Osteocyte (in vitro differentiated cells): ENCODE measurements around the gene YPEL3. TPM values are rescaled to one million over a fixed set of nuclear protein-coding genes. Genes with fewer than 3 reads are reported as not detected.

Experiments used
- DNase-seq: peaks from one replicate; pipeline ENCODE4 v3.0.0; 2021; ENCODE audit warnings: mixed read lengths; ENCODE audit not compliant: unreplicated experiment; ENCODE audit errors: extremely low spot score
- H3K27ac Mint-ChIP-seq: one replicate; pipeline ENCODE4 v1.8.0; 2021; ENCODE audit warnings: mild to moderate bottlenecking, mixed read lengths; ENCODE audit not compliant: unreplicated experiment
- H3K27me3 Mint-ChIP-seq: one replicate; pipeline ENCODE4 v1.8.0; 2021; ENCODE audit warnings: mixed read lengths; ENCODE audit not compliant: unreplicated experiment
- H3K36me3 Mint-ChIP-seq: one replicate; pipeline ENCODE4 v1.8.0; 2021; ENCODE audit warnings: mixed read lengths; ENCODE audit not compliant: unreplicated experiment
- H3K4me1 Mint-ChIP-seq: one replicate; pipeline ENCODE4 v1.8.0; 2021; ENCODE audit warnings: mixed read lengths; ENCODE audit not compliant: unreplicated experiment
- H3K4me3 Mint-ChIP-seq: one replicate; pipeline ENCODE4 v1.8.0; 2021; ENCODE audit warnings: mild to moderate bottlenecking, moderate library complexity, mixed read lengths; ENCODE audit not compliant: unreplicated experiment
- H3K9me3 Mint-ChIP-seq: one replicate; pipeline ENCODE4 v1.8.0; 2021; ENCODE audit warnings: mixed read lengths; ENCODE audit not compliant: unreplicated experiment
- total RNA-seq: library from RNA; stranded (reverse); gene quantifications from 2 replicates; pipeline ENCODE4 v1.2.1, GENCODE V29; 2021
- TF ChIP-seq, protein P1 (sequence below): fragments of 200-600 bp; sonication (generic); IDR thresholded peaks from 2 replicates; pipeline ENCODE4 v1.5.0; 2021; ENCODE audit warnings: antibody characterized with exemption, mild to moderate bottlenecking, moderate library complexity

YPEL3 gene
- total RNA-seq, 1 donor from 2014 or later, result 93.3 TPM

DNA sequence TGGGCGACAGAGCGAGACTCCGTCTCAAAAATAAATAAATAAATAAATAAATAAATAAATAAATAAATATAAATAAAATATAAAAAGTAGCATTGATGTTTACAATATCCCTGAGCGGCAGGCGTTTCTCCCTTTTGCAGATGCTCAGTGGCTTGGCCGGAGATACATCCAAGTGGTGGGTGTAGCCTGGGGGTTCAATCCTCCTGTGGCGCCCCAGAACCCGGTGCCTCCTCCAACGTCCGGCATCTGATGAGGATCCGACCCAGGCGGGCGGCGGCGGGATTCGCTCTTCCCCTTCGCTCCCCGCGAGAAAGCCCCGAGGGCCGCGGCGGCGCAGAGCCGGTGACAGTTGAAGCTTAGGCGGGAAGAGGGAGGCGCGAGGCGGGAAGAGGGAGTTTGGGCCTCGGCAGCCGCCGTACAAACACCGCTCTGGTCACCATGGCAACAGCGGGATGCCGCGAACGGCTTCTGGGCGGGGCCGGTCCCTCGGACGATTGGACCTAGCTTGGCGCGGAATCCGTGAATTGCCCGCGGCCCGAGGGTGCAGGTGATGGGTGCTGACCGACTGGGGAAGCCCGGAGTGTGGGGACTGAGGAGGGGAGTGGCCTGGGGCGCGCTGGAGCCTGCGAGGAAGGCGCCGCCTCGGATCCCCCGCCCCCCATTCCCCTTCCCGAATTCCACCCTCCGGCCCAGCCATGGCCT, 43.2 kb downstream of the YPEL3 start:
- TF ChIP-seq, protein P1, sequence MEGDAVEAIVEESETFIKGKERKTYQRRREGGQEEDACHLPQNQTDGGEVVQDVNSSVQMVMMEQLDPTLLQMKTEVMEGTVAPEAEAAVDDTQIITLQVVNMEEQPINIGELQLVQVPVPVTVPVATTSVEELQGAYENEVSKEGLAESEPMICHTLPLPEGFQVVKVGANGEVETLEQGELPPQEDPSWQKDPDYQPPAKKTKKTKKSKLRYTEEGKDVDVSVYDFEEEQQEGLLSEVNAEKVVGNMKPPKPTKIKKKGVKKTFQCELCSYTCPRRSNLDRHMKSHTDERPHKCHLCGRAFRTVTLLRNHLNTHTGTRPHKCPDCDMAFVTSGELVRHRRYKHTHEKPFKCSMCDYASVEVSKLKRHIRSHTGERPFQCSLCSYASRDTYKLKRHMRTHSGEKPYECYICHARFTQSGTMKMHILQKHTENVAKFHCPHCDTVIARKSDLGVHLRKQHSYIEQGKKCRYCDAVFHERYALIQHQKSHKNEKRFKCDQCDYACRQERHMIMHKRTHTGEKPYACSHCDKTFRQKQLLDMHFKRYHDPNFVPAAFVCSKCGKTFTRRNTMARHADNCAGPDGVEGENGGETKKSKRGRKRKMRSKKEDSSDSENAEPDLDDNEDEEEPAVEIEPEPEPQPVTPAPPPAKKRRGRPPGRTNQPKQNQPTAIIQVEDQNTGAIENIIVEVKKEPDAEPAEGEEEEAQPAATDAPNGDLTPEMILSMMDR, result no peak
- H3K27ac Mint-ChIP-seq, result peak overlapping the region; percentile 68
- no peaks in the 10 kb centered on the region for H3K36me3 Mint-ChIP-seq
- H3K9me3 Mint-ChIP-seq, result no peaks in the 10 kb centered on the region
- peaks cover 17% of the 10 kb centered on the region for H3K4me1 Mint-ChIP-seq
- peak; percentile 97 for DNase-seq
- H3K4me3 Mint-ChIP-seq, result peak overlapping the region; percentile 88
- H3K27me3 Mint-ChIP-seq, result no peaks in the 10 kb centered on the region

DNA sequence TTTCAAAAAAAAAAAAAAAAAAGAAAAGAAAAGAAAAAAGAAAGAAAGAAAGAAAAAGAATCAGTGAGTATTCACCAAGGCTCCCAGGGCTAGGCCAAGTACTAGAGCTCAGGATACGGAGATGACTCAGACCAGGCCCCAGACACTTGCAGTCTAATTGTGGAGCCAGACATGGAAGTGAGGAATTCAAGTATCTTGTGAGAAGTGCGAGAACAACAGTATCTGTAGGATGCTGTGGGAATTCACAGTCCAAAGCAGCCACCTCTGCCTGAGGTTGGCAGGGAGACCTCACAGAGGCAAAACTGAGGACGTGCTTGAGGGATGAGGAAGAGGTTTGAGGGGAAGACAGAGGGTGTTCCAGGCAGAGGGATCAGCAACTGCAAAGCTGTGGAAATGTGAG, 44.5 kb downstream of the YPEL3 start:
- DNase-seq, result no peak

DNA sequence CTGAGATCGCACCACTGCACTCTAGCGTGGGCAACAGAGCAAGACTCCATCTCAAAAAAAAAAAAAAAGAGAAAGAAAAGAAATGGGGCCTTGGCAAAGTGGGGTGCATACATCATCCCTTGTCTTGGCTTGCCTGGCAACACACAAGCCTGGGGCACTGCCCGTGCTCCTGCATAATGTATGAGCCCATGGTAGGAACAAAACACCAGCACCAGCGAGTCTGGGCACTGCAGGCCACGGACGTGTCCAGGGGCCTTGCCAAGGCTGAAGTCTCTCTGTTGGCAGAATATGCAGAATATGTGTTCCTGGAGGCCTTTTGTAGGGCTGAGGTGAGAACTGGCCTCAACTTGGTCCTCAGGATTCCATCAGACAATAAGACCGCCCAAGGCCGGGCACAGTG, 46.1 kb downstream of the YPEL3 start:
- H3K4me3 Mint-ChIP-seq, result no peak overlapping the region
- H3K4me1 Mint-ChIP-seq, result peaks cover 17% of the 10 kb centered on the region
- no peak overlapping the region for H3K27ac Mint-ChIP-seq
- TF ChIP-seq, protein P1, result no peak
- no peak for DNase-seq
- no peaks in the 10 kb centered on the region for H3K27me3 Mint-ChIP-seq
- H3K36me3 Mint-ChIP-seq, result no peaks in the 10 kb centered on the region
- no peaks in the 10 kb centered on the region for H3K9me3 Mint-ChIP-seq

More for the DNA sequence above, 44.5 kb downstream of the YPEL3 start:
- H3K9me3 Mint-ChIP-seq, result no peaks in the 10 kb centered on the region
- H3K27me3 Mint-ChIP-seq, result no peaks in the 10 kb centered on the region
- H3K4me3 Mint-ChIP-seq, result peak overlapping the region; percentile 40
- TF ChIP-seq, protein P1, result no peak
- peaks cover 17% of the 10 kb centered on the region for H3K4me1 Mint-ChIP-seq
- no peaks in the 10 kb centered on the region for H3K36me3 Mint-ChIP-seq
- H3K27ac Mint-ChIP-seq, result no peak overlapping the region

DNA sequence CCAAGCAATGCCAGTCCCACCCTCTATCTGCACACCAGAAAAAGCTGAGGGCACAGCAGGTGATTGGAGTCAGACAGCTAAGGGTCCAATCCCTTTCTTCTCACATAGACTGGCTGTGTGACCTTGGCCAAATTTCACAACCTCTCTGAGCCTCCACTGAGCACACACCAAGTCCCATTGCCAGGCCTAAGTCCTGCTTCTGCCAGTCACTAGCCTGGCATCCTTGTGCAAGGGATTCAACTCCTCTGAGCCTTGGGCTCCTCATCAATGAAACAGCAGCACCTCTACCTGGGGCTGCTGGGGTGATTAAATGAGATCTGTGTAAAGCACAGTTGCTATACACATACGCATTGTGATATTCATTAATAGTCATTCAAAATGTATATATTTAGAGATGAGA, 49.4 kb downstream of the YPEL3 start:
- H3K36me3 Mint-ChIP-seq, result no peaks in the 10 kb centered on the region
- H3K9me3 Mint-ChIP-seq, result no peaks in the 10 kb centered on the region
- TF ChIP-seq, protein P1, result no peak
- H3K27me3 Mint-ChIP-seq, result no peaks in the 10 kb centered on the region
- H3K4me1 Mint-ChIP-seq, result peaks cover 2% of the 10 kb centered on the region
- H3K27ac Mint-ChIP-seq, result no peak overlapping the region
- no peak overlapping the region for H3K4me3 Mint-ChIP-seq
- no peak for DNase-seq

DNA sequence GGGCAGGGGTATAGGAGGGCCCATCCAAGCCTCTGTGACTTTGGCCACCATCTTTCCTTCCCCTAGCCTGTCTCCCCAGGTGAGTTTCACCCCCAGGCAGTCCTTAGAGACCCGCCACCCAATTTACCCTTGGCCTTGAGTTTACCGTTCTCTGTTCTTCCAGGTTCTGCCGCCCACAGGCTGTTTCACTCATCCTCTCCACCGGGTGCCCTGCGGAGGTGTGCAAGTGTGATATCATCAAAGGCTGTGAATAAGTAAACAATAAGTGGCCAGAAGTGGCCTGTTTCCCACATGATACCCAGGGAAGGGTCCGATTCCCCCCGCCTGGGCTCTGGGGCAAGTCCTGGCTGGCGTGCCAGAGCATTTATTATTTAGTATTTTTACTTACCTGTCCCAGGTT, 49.8 kb downstream of the YPEL3 start:
- Mint-ChIP-seq H3K4me3 (no peak overlapping the region), H3K27me3 (no peaks in the 10 kb centered on the region), H3K9me3 (no peaks in the 10 kb centered on the region), H3K4me1 (no peaks in the 10 kb centered on the region), H3K27ac (no peak overlapping the region), H3K36me3 (no peaks in the 10 kb centered on the region)
- no peak for DNase-seq
- TF ChIP-seq, protein P1, result no peak

Other genes with a start within 250 kb of the YPEL3 start
- gene CDIPT, start 233.0 kb downstream of the YPEL3 start, total RNA-seq, result 104 and 108 TPM in 2 replicates
- gene SEZ6L2, start 196.7 kb downstream of the YPEL3 start, total RNA-seq, result 17.6 and 19.3 TPM in 2 replicates
- 1.0 and 1.2 TPM in 2 replicates for gene ASPHD1, start 195.7 kb downstream of the YPEL3 start, total RNA-seq
- gene KCTD13, start 170.0 kb downstream of the YPEL3 start, total RNA-seq, result 20.5 and 22.3 TPM in 2 replicates
- 119 and 139 TPM in 2 replicates for gene TMEM219, start 134.1 kb downstream of the YPEL3 start, total RNA-seq
- gene TAOK2, start 122.3 kb downstream of the YPEL3 start, total RNA-seq, result 44.4 and 48.8 TPM in 2 replicates
- 11.5 and 12.5 TPM in 2 replicates for gene HIRIP3, start 100.6 kb downstream of the YPEL3 start, total RNA-seq
- gene INO80E, start 100.0 kb downstream of the YPEL3 start, total RNA-seq, result 72.4 and 77.0 TPM in 2 replicates
- gene DOC2A, start 85.2 kb downstream of the YPEL3 start, total RNA-seq, result 1.3 TPM in 2 replicates
- gene C16orf92, start 73.0 kb downstream of the YPEL3 start, total RNA-seq, result not detected in 2 replicates
- gene TLCD3B, start 64.9 kb downstream of the YPEL3 start, total RNA-seq, result 0.32 and 0.52 TPM in 2 replicates
- 750 and 765 TPM in 2 replicates for gene ALDOA, start 30.5 kb downstream of the YPEL3 start, total RNA-seq
- gene PPP4C, start 20.2 kb downstream of the YPEL3 start, total RNA-seq, result 101 and 102 TPM in 2 replicates
- 0.63 and 0.75 TPM in 2 replicates for gene TBX6, start 4.3 kb downstream of the YPEL3 start, total RNA-seq
- 3.2 and 3.6 TPM in 2 replicates for gene GDPD3, start 17.3 kb upstream of the YPEL3 start, total RNA-seq
- 52.9 and 59.0 TPM in 2 replicates for gene MAPK3, start 27.0 kb upstream of the YPEL3 start, total RNA-seq
- 0.97 and 3.2 TPM in 2 replicates for gene CORO1A, start 87.4 kb upstream of the YPEL3 start, total RNA-seq
- gene BOLA2B, start 97.5 kb upstream of the YPEL3 start, total RNA-seq, result 64.5 and 73.2 TPM in 2 replicates
- gene SLX1A, start 97.7 kb upstream of the YPEL3 start, total RNA-seq, result 20.0 and 34.1 TPM in 2 replicates
- 14.9 and 16.3 TPM in 2 replicates for gene SULT1A3, start 103.0 kb upstream of the YPEL3 start, total RNA-seq
- 10.0 and 22.9 TPM in 2 replicates for gene NPIPB13, start 152.3 kb upstream of the YPEL3 start, total RNA-seq